Neural progenitor cell (in vitro differentiated cells): Measurements from ENCODE around the gene CD58.

Experiments
- CTCF ChIP-seq: fragments of 200-600 bp; sonication (generic); IDR thresholded peaks from 2 replicates; pipeline ENCODE4 v1.5.1; 2017; ENCODE audit warnings: antibody characterized with exemption, mild to moderate bottlenecking
- EZH2 ChIP-seq: fragments of 200-600 bp; sonication (generic); IDR thresholded peaks from 2 replicates; pipeline ENCODE4 v1.6.1; 2017; ENCODE audit warnings: antibody characterized with exemption, mild to moderate bottlenecking, moderate library complexity

GRCh38 chr1:116569776-116570357, 959 bp downstream of the CD58 start:
- TF ChIP-seq CTCF (no peak), EZH2 (no peak)
